GM23338 (cell line): ENCODE results near the gene CPO. TPM values are rescaled to one million over a fixed set of nuclear protein-coding genes. Genes with fewer than 3 reads are reported as not detected.

Source experiments
- ATAC-seq: fragments of 200-7000 bp; cut with Tn5 transposase; 3 replicates; pipeline ENCODE4 v1.9.1; 2020
- DNase-seq: peaks from one replicate; pipeline ENCODE4 v3.0.0-alpha.2; 2015; ENCODE audit warnings: low spot score
- H2AFZ ChIP-seq: fragments of 200-600 bp; sonication (generic); 2 replicates; pipeline ENCODE4 v1.8.0; 2016; ENCODE audit warnings: antibody characterized with exemption, mild to moderate bottlenecking, moderate library complexity
- H3F3A ChIP-seq: fragments of 200-600 bp; sonication (generic); replicated peaks from 2 replicates; pipeline ENCODE4 v1.8.0; 2017; ENCODE audit warnings: antibody characterized with exemption, mixed run types, low read depth
- H3K27ac ChIP-seq: fragments of 200-600 bp; sonication (generic); 2 replicates; pipeline ENCODE4 v1.6.1; 2016; ENCODE audit warnings: low read depth
- H3K27me3 ChIP-seq: fragments of 200-600 bp; sonication (generic); 2 replicates; pipeline ENCODE4 v1.8.0; 2016; ENCODE audit warnings: mild to moderate bottlenecking, mixed run types, moderate library complexity; ENCODE audit not compliant: insufficient read depth
- H3K36me3 ChIP-seq: fragments of 200-600 bp; sonication (generic); 2 replicates; pipeline ENCODE4 v1.8.0; 2016; ENCODE audit warnings: mild to moderate bottlenecking; ENCODE audit not compliant: insufficient read depth
- H3K4me1 ChIP-seq: fragments of 200-600 bp; sonication (generic); 2 replicates; pipeline ENCODE4 v1.8.0; 2016; ENCODE audit warnings: mild to moderate bottlenecking, moderate library complexity; ENCODE audit not compliant: insufficient read depth
- H3K4me2 ChIP-seq: fragments of 200-600 bp; sonication (generic); 2 replicates; pipeline ENCODE4 v1.7.1; 2017; ENCODE audit warnings: mixed run types
- H3K4me3 ChIP-seq: fragments of 200-600 bp; sonication (generic); 2 replicates; pipeline ENCODE4 v1.6.1; 2016; ENCODE audit warnings: mixed run types
- H3K79me2 ChIP-seq: fragments of 200-600 bp; sonication (generic); replicated peaks from 2 replicates; pipeline ENCODE4 v1.8.0; 2017; ENCODE audit warnings: mild to moderate bottlenecking; ENCODE audit not compliant: insufficient read depth
- H3K9me2 ChIP-seq: fragments of 200-600 bp; sonication (generic); 2 replicates; pipeline ENCODE4 v1.8.0; 2017; ENCODE audit not compliant: insufficient read depth
- H4K20me1 ChIP-seq: fragments of 200-600 bp; sonication (generic); replicated peaks from 2 replicates; pipeline ENCODE4 v1.8.0; 2017; ENCODE audit warnings: mild to moderate bottlenecking; ENCODE audit not compliant: insufficient read depth
- H3K27ac Mint-ChIP-seq: 2 replicates; pipeline ENCODE4 v1.8.0; 2020; ENCODE audit warnings: inconsistent platforms, mild to moderate bottlenecking, moderate library complexity, mixed read lengths
- H3K27me3 Mint-ChIP-seq: 3 replicates; pipeline ENCODE4 v1.8.0; 2022; ENCODE audit warnings: low read depth, mild to moderate bottlenecking, moderate library complexity, mixed read lengths, inconsistent platforms; ENCODE audit not compliant: insufficient read depth, poor library complexity
- H3K36me3 Mint-ChIP-seq: 3 replicates; pipeline ENCODE4 v1.8.0; 2021; ENCODE audit warnings: low read depth, mild to moderate bottlenecking, inconsistent platforms, moderate library complexity, mixed read lengths
- H3K4me1 Mint-ChIP-seq: 3 replicates; pipeline ENCODE4 v1.8.0; 2020; ENCODE audit warnings: mild to moderate bottlenecking, inconsistent platforms, mixed read lengths
- H3K4me3 Mint-ChIP-seq: 3 replicates; pipeline ENCODE4 v1.8.0; 2021; ENCODE audit warnings: moderate library complexity, mild to moderate bottlenecking, inconsistent platforms, mixed read lengths
- H3K9me3 Mint-ChIP-seq: 3 replicates; pipeline ENCODE4 v1.8.0; 2020; ENCODE audit warnings: moderate library complexity, mild to moderate bottlenecking, inconsistent platforms, mixed read lengths
- CTCF ChIP-seq, 2 experiments: fragments of 200-600 bp in 1 of 2; sonication (generic) in 1 of 2; conservative IDR thresholded peaks; 2 replicates each; pipeline versions ENCODE4 v1.5.1 to v1.6.1; 2016 to 2017; ENCODE audit warnings: antibody characterized with exemption in 2 of 2, low read depth in 2 of 2, mild to moderate bottlenecking in 2 of 2, moderate library complexity in 1 of 2
- EZH2phosphoT487 ChIP-seq: fragments of 200-600 bp; sonication (generic); IDR thresholded peaks from one replicate; pipeline ENCODE4 v1.8.1; 2018; ENCODE audit warnings: antibody characterized with exemption; ENCODE audit not compliant: unreplicated experiment
- NANOG ChIP-seq: IDR thresholded peaks from 2 replicates; pipeline ENCODE4 v1.6.1; 2016; ENCODE audit warnings: antibody characterized with exemption, borderline replicate concordance
- POLR2AphosphoS5 ChIP-seq: IDR thresholded peaks from 2 replicates; pipeline ENCODE4 v1.6.1; 2016; ENCODE audit warnings: antibody characterized with exemption, low read depth
- REST ChIP-seq: IDR thresholded peaks from one replicate; pipeline ENCODE4 v1.6.1; 2018; ENCODE audit warnings: antibody characterized with exemption; ENCODE audit not compliant: unreplicated experiment
- ZNF331 ChIP-seq: fragments of 250-450 bp; sonication (Bioruptor Pico); IDR thresholded peaks from 2 replicates; pipeline ENCODE4 v1.5.0; 2020; ENCODE audit warnings: low read depth, mild to moderate bottlenecking, moderate library complexity
- ZNF462 ChIP-seq: fragments of 250-450 bp; sonication (Bioruptor Pico); IDR thresholded peaks from 2 replicates; pipeline ENCODE4 v1.5.0; 2020; ENCODE audit warnings: mild to moderate bottlenecking, moderate library complexity
- polyA plus RNA-seq: library from polyadenylated mRNA; unstranded; fragments of >200 nt; fragmentation: Nextera tagmentation; extraction: Ambion mirVana; gene quantifications from 2 replicates; pipeline ENCODE4 v1.2.1, GENCODE V29; 2016
- total RNA-seq: library from RNA; depleted of rRNA; stranded (reverse); fragments of >200 nt; shearing (Covaris generic); gene quantifications from 2 replicates; pipeline ENCODE4 v1.2.3, GENCODE V29; 2014

CPO gene
- total and polyA plus RNA-seq, 2 experiments from 2014 or later: 0.91 to 0.94 TPM

- no peak overlapping the region for H2AFZ ChIP-seq
- H3K4me3 Mint-ChIP-seq: no peak overlapping the region
- H3K4me2 ChIP-seq: no peak overlapping the region
- no peak for DNase-seq
- no peak overlapping the region for H3K27ac ChIP-seq
- peaks cover 31% of the 10 kb centered on the region for H3K4me1 ChIP-seq
- H3K27me3 Mint-ChIP-seq: no peaks in the 10 kb centered on the region
- no peaks in the 10 kb centered on the region for H3F3A ChIP-seq
- H4K20me1 ChIP-seq: no peaks in the 10 kb centered on the region
- H3K27ac Mint-ChIP-seq: no peak overlapping the region
- peaks cover 29% of the 10 kb centered on the region for H3K4me1 Mint-ChIP-seq
- no peaks in the 10 kb centered on the region for H3K9me2 ChIP-seq
- no peaks in the 10 kb centered on the region for H3K36me3 Mint-ChIP-seq
- ATAC-seq: no peak
- no peaks in the 10 kb centered on the region for H3K27me3 ChIP-seq
- no peak overlapping the region for H3K4me3 ChIP-seq
- H3K9me3 Mint-ChIP-seq: no peaks in the 10 kb centered on the region
- no peaks in the 10 kb centered on the region for H3K36me3 ChIP-seq
- TF ChIP-seq ZNF462 (no peak), NANOG (no peak), POLR2AphosphoS5 (no peak), EZH2phosphoT487 (no peak), ZNF331 (CRISPR knock-in tag) (no peak), CTCF (conservative IDR thresholded peaks at IDR 0.05; ENCODE audit: low read depth in 2 of 2) (no peak), REST (no peak)
- no peaks in the 10 kb centered on the region for H3K79me2 ChIP-seq
Measured at GRCh38 chr2:206981086-206981674, 41.9 kb downstream of the CPO start.
